ENCODE measurements around the gene MIOS.

DNA sequence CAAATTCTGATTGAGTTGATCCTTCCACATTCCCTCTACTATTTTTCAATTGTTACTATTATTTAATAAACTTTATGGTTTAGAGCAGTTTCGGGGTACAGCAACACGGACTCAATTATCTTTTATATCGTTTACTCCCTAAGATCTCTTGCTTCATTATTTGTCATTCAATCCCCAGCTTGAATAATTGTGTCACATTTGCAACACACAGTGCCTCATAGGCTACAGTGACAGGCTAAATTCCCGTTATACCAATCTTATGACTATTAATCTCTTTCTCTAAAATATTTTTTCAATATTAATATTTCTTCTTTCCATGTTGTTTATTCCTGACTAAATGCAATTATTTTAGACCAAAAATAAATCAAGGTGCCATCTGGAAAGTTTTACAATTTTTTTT, 27.0 kb upstream of the MIOS start:
- no peak for TF ChIP-seq CTCF (IDR thresholded peaks at IDR 0.05; ENCODE audit: low read length)
- no peak for TF ChIP-seq EZH2 (optimal IDR thresholded peaks at IDR 0.05; ENCODE audit: low read depth, low read length)
- no peak for TF ChIP-seq EZH2phosphoT487 (IDR thresholded peaks at IDR 0.05; ENCODE audit: low read length)

All from MM.1S (cell line).